Stimulated activated naive CD8-positive, alpha-beta T cell treated with anti-CD3 and anti-CD28 coated beads, Interleukin-15, amount 100 ng/mL, for 72 hours (primary cell): Measurements from ENCODE around the gene PRRT3.
"Not testable (repeated sequence)": the region's sequence is repeated elsewhere in the genome, so short reads cannot be mapped to it uniquely, and the experiment has no call there.

Experiments
- ATAC-seq: fragments of 150-1000 bp; cut with Tn5 transposase; 2 replicates; pipeline ENCODE4 v1.10.0; 2021; ENCODE audit warnings: mild to moderate bottlenecking, moderate library complexity
- DNase-seq, 2 donors: peaks; one replicate each; pipeline ENCODE4 v3.0.0; 2021 to 2022
- H3K27ac Mint-ChIP-seq, 2 donors: one replicate each; pipeline ENCODE4 v1.8.0; 2022; ENCODE audit warnings: mild to moderate bottlenecking in 2 of 2, mixed read lengths in 2 of 2, moderate library complexity in 2 of 2
- H3K27me3 Mint-ChIP-seq: one replicate; pipeline ENCODE4 v1.8.0; 2022; ENCODE audit warnings: mixed read lengths
- H3K4me1 Mint-ChIP-seq: one replicate; pipeline ENCODE4 v1.8.0; 2022; ENCODE audit warnings: mild to moderate bottlenecking, mixed read lengths
- H3K4me3 Mint-ChIP-seq, 2 donors: one replicate each; pipeline ENCODE4 v1.8.0; 2022; ENCODE audit warnings: mild to moderate bottlenecking in 2 of 2, mixed read lengths in 2 of 2, moderate library complexity in 1 of 2
- H3K9me3 Mint-ChIP-seq, 2 donors: one replicate each; pipeline ENCODE4 v1.8.0; 2022; ENCODE audit warnings: mixed read lengths in 2 of 2

The PRRT3 gene

GRCh38 chr3:9915254-9916141, 36.7 kb downstream of the PRRT3 start:
- ATAC-seq (peak; percentile 66), DNase-seq (peak; percentile 41 to 43)
- H3K4me3 Mint-ChIP-seq, result peak overlapping the region; percentile 78 to 81
- H3K27ac Mint-ChIP-seq, result peak overlapping the region; percentile 74 to 80
- peaks cover 23% of the 10 kb centered on the region for H3K27me3 Mint-ChIP-seq
- no peaks in the 10 kb centered on the region for H3K9me3 Mint-ChIP-seq
- H3K4me1 Mint-ChIP-seq, result peaks cover 24% of the 10 kb centered on the region

DNA sequence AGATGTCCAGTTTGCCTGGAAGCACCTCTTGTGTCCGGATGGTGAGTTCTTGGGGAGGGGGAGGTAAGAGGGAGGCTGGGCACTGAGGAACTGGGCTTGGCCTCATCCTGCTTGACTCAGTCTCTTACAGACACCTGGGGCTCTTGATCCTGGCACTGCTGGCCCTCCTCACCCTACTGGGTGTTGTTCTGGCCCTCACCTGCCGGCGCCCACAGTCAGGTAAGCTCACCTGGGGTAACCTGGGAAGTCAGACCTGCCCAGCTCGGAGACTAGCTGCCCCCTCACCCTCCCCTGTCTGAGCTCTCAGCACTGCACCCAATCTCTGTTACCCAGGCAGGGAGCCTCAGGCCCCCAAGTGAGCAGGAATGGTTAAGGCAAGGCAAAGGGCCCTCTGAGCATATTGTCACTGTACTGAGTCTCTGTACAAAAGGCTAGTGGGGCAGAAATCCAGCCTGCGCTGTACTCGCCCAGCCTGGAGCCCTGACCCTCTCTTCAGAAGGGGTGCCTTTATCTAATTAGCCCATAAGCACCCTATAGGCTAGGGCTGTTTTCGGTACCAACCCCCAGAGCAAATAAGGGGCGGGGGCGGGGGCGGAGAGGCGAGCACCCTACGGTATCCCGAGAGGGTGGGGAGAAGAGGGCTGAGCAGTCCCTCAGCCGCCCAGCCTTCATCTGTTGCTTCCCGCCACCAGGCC, 37.5 kb downstream of the PRRT3 start:
- peak overlapping the region; percentile 78 to 81 for H3K4me3 Mint-ChIP-seq
- no peak for DNase-seq

GRCh38 chr3:9914011-9914410, 38.2 kb downstream of the PRRT3 start:
- peaks cover 23% of the 10 kb centered on the region for H3K27me3 Mint-ChIP-seq
- no peak overlapping the region for H3K4me3 Mint-ChIP-seq
- no peak overlapping the region for H3K27ac Mint-ChIP-seq
- peaks cover 33% of the 10 kb centered on the region for H3K4me1 Mint-ChIP-seq
- DNase-seq, result no peak
- ATAC-seq, result no peak
- H3K9me3 Mint-ChIP-seq, result no peaks in the 10 kb centered on the region

More for the DNA sequence above, 37.5 kb downstream of the PRRT3 start:
- Mint-ChIP-seq H3K9me3 (no peaks in the 10 kb centered on the region), H3K27ac (no peak overlapping the region), H3K27me3 (peaks cover 23% of the 10 kb centered on the region), H3K4me1 (peaks cover 26% of the 10 kb centered on the region)
- ATAC-seq, result peak; percentile 72

- H3K9me3 Mint-ChIP-seq, result no peaks in the 10 kb centered on the region
- H3K27me3 Mint-ChIP-seq, result peaks cover 23% of the 10 kb centered on the region
- peaks cover 35% of the 10 kb centered on the region for H3K4me1 Mint-ChIP-seq
- no peak for ATAC-seq
- no peak overlapping the region for H3K27ac Mint-ChIP-seq
- no peak for DNase-seq
- no peak overlapping the region for H3K4me3 Mint-ChIP-seq
Observed at GRCh38 chr3:9913601-9914000, 38.6 kb downstream of the PRRT3 start.

GRCh38 chr3:9912294-9912935, 39.8 kb downstream of the PRRT3 start:
- no peak overlapping the region for H3K27ac Mint-ChIP-seq
- DNase-seq (no peak), ATAC-seq (no peak)
- H3K9me3 Mint-ChIP-seq, result no peaks in the 10 kb centered on the region
- peaks cover 35% of the 10 kb centered on the region for H3K4me1 Mint-ChIP-seq
- H3K4me3 Mint-ChIP-seq, result no peak overlapping the region
- peaks cover 23% of the 10 kb centered on the region for H3K27me3 Mint-ChIP-seq

DNA sequence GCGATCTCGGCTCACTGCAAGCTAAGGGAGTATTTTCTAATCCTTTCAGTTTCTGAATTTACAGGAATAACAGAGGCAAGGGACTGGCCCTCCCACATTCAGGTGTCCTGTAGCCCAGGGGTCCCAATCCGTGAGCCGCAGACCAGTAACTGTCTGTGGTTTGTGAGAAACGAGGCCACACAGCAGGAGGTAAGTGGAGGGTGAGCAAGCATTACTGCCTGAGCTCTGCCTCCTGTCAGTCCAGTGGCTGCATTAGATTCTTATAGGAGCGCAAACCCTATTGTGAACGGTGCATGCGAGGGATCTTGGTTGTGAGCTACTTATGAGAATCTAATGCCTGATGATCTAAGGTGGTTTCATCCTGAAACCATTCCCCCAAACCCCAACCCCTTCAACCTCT, 40.3 kb downstream of the PRRT3 start:
- DNase-seq, result no peak
- Mint-ChIP-seq H3K4me3 (no peak overlapping the region), H3K27ac (no peak overlapping the region), H3K9me3 (no peaks in the 10 kb centered on the region), H3K27me3 (peaks cover 23% of the 10 kb centered on the region), H3K4me1 (peaks cover 31% of the 10 kb centered on the region)
- ATAC-seq, result no peak

GRCh38 chr3:9909221-9910013, 42.8 kb downstream of the PRRT3 start:
- Mint-ChIP-seq H3K27me3 (peaks cover 18% of the 10 kb centered on the region), H3K9me3 (no peaks in the 10 kb centered on the region), H3K4me3 (no peak overlapping the region), H3K4me1 (peaks cover 18% of the 10 kb centered on the region), H3K27ac (no peak overlapping the region)
- ATAC-seq (peak; percentile 39), DNase-seq (no peak)

- H3K4me3 Mint-ChIP-seq, result no peak overlapping the region
- ATAC-seq (no peak), DNase-seq (no peak)
- H3K27me3 Mint-ChIP-seq, result peaks cover 17% of the 10 kb centered on the region
- no peak overlapping the region for H3K27ac Mint-ChIP-seq
- H3K9me3 Mint-ChIP-seq, result no peaks in the 10 kb centered on the region
- peaks cover 26% of the 10 kb centered on the region for H3K4me1 Mint-ChIP-seq
Observed at GRCh38 chr3:9908286-9908685, 43.9 kb downstream of the PRRT3 start.

DNA sequence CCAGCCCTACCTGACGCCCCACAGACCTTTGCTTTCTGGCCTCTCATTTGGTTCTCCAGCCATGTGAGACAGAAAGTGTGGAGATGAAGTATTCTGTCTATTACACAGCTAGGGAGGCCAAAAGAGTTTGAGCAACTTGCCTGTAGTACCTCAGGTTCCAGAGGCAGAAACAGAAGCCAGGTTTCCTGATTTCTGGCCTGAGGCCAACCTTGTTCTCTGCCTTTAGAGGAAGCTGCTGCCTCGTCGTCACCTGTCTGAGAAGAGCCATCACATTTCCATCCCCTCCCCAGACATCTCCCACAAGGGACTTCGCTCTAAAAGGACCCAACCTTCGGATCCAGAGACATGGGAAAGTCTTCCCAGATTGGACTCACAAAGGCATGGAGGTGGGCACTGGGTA, 45.7 kb downstream of the PRRT3 start:
- no peak for ATAC-seq
- no peaks in the 10 kb centered on the region for H3K9me3 Mint-ChIP-seq
- peaks cover 5% of the 10 kb centered on the region for H3K27me3 Mint-ChIP-seq
- peaks cover 38% of the 10 kb centered on the region for H3K4me1 Mint-ChIP-seq
- no peak overlapping the region for H3K4me3 Mint-ChIP-seq
- H3K27ac Mint-ChIP-seq, result no peak overlapping the region
- no peak for DNase-seq

- no peak for DNase-seq
- Mint-ChIP-seq H3K4me3 (no peak overlapping the region), H3K27me3 (no peaks in the 10 kb centered on the region), H3K27ac (no peak overlapping the region), H3K4me1 (peaks cover 32% of the 10 kb centered on the region), H3K9me3 (no peaks in the 10 kb centered on the region)
- no peak for ATAC-seq
Observed at GRCh38 chr3:9903904-9904303, 48.3 kb downstream of the PRRT3 start.

- H3K4me1 Mint-ChIP-seq, result peaks cover 39% of the 10 kb centered on the region
- H3K4me3 Mint-ChIP-seq, result peak overlapping the region; percentile 67 to 72
- H3K9me3 Mint-ChIP-seq, result no peaks in the 10 kb centered on the region
- DNase-seq, result no peak
- no peaks in the 10 kb centered on the region for H3K27me3 Mint-ChIP-seq
- peak overlapping the region; percentile 65 to 82 for H3K27ac Mint-ChIP-seq
- ATAC-seq, result peak; percentile 11
Observed at GRCh38 chr3:9903238-9903624, 49.0 kb downstream of the PRRT3 start.

DNA sequence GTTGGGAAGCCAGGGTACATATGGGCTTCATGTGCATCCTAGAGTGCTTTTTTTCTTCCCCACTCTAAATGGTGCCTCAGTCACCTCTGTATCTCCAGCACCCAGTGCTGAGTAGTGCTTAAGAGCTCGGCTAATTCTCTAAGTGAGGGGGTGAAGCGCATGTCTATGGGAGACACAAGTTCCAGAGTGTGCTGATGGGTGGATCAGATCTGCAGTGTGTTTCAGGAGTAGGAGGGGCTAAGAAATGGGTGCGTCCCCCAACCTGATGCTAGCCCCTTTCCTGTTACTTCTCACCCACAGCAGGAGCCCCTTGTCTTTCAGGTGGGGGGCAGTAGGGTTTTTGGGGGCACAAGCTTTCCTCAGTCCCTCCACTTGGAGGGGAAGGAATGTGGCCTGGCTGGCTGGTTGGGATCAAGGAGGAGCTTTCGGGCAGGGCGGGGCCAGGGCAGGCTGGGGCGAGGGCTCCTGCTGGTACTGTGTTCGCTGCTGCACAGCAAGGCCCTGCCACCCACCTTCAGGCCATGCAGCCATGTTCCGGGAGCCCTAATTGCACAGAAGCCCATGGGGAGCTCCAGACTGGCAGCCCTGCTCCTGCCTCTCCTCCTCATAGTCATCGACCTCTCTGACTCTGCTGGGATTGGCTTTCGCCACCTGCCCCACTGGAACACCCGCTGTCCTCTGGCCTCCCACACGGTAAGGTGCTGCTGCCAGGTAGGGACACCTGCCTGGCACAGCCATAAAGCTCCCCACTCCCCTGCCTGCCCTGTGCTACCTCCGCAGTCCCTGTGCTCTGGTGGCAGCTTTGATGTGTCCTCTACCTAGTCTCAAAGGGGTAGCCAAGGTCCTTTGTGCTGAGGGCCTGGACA, 49.6 kb downstream of the PRRT3 start, which contains the start of gene IL17RE:
Gene IL17RE, plus strand, starts transcription at position 477 of the 866 bp plus-strand sequence. Its CDS starts 85 bp downstream, at position 562.
- ATAC-seq, result peak; percentile 72

GRCh38 chr3:9901967-9902366, 50.2 kb downstream of the PRRT3 start:
- H3K27ac Mint-ChIP-seq, result peak overlapping the region in 1 of 2 donors; percentile 81
- H3K4me3 Mint-ChIP-seq, result peak overlapping the region; percentile 60 to 72
- ATAC-seq (peak; percentile 66), DNase-seq (peak in 1 of 2 donors; percentile 26)
- no peaks in the 10 kb centered on the region for H3K9me3 Mint-ChIP-seq
- peaks cover 51% of the 10 kb centered on the region for H3K4me1 Mint-ChIP-seq
- H3K27me3 Mint-ChIP-seq, result no peaks in the 10 kb centered on the region

More for the DNA sequence above, 49.6 kb downstream of the PRRT3 start, which contains the start of gene IL17RE:
- Mint-ChIP-seq H3K9me3 (no peaks in the 10 kb centered on the region), H3K4me3 (peak within 1 kb of the TSS; percentile 67 to 72), H3K4me1 (peaks cover 45% of the 10 kb centered on the region), H3K27me3 (no peaks in the 10 kb centered on the region), H3K27ac (peak within 1 kb of the TSS; percentile 65 to 82)
- no peak for DNase-seq

DNA sequence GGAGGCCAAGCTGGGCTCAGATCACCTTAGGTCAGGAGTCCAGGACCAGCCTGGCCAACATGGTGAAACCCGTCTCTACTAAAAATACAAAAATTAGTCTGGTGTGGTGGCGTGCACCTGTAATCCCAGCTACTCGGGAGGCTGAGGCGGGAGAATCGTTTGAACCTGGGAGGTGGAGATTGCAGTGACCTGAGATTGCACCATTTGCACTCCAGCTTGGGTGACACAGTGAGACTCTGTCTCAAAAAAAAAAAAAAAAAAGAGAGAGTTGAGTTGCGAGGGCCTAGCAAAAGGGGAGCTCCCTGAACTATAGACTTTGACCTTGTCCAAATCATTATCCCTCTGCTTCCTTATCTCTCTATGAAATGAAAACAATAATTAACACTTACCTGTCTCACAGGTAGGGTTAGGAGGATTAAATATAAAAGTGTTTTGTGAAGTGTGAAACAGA, 51.2 kb downstream of the PRRT3 start:
- peak overlapping the region in 1 of 2 donors; percentile 21 for H3K27ac Mint-ChIP-seq
- H3K4me3 Mint-ChIP-seq, H3K27me3 Mint-ChIP-seq, DNase-seq, ATAC-seq, H3K9me3 Mint-ChIP-seq: not testable (repeated sequence)
- peaks cover 60% of the 10 kb centered on the region for H3K4me1 Mint-ChIP-seq
